KMS-11 (cell line): Measurements from ENCODE around the gene TRPV3.
A peak's percentile ranks its signal among the peaks of the same experiment; 100 is the strongest.
"Not testable (repeated sequence)": the region's sequence is repeated elsewhere in the genome, so short reads cannot be mapped to it uniquely, and the experiment has no call there.

Experiments
- H2AFZ ChIP-seq: fragments of 200-600 bp; sonication (generic); 2 replicates; pipeline ENCODE4 v1.6.1; 2016; ENCODE audit warnings: antibody characterized with exemption, mixed run types, low read depth
- H3K27ac ChIP-seq: fragments of 200-600 bp; sonication (generic); 2 replicates; pipeline ENCODE4 v1.6.1; 2016; ENCODE audit warnings: mild to moderate bottlenecking, mixed run types
- H3K27me3 ChIP-seq: fragments of 200-600 bp; sonication (generic); 2 replicates; pipeline ENCODE4 v1.6.1; 2017; ENCODE audit warnings: mild to moderate bottlenecking, low read depth, mixed run types, moderate library complexity; ENCODE audit not compliant: insufficient read depth
- H3K36me3 ChIP-seq: fragments of 200-600 bp; sonication (generic); 2 replicates; pipeline ENCODE4 v1.6.1; 2017; ENCODE audit warnings: mild to moderate bottlenecking, mixed run types; ENCODE audit not compliant: insufficient read depth
- H3K4me1 ChIP-seq: fragments of 200-600 bp; sonication (generic); 2 replicates; pipeline ENCODE4 v1.6.1; 2016; ENCODE audit warnings: mild to moderate bottlenecking, low read depth, mixed run types; ENCODE audit not compliant: poor library complexity, severe bottlenecking
- H3K4me2 ChIP-seq: fragments of 200-600 bp; sonication (generic); 2 replicates; pipeline ENCODE4 v1.7.0; 2016; ENCODE audit warnings: mild to moderate bottlenecking, mixed run types
- H3K4me3 ChIP-seq: fragments of 200-600 bp; sonication (generic); IDR thresholded peaks from 2 replicates; pipeline ENCODE4 v1.6.1; 2017; ENCODE audit warnings: low read depth, low read length, mixed read lengths; ENCODE audit not compliant: insufficient read depth
- H3K79me2 ChIP-seq: fragments of 200-600 bp; sonication (generic); 2 replicates; pipeline ENCODE4 v1.6.1; 2016; ENCODE audit warnings: low read depth, mixed run types; ENCODE audit not compliant: insufficient read depth
- H3K9ac ChIP-seq: fragments of 200-600 bp; sonication (generic); 2 replicates; pipeline ENCODE4 v1.6.1; 2016; ENCODE audit warnings: mild to moderate bottlenecking, mixed run types
- H4K20me1 ChIP-seq: fragments of 200-600 bp; sonication (generic); 2 replicates; pipeline ENCODE4 v1.6.1; 2016; ENCODE audit warnings: mild to moderate bottlenecking, mixed run types; ENCODE audit not compliant: insufficient read depth
- CTCF ChIP-seq: fragments of 200-600 bp; sonication (generic); conservative IDR thresholded peaks from 2 replicates; pipeline ENCODE4 v1.6.1; 2017; ENCODE audit warnings: low read depth, mild to moderate bottlenecking, antibody characterized with exemption, low read length, moderate library complexity, mixed read lengths

The TRPV3 gene

GRCh38 chr17:3565143-3565542 lies 7.5 kb upstream of the TRPV3 start:
- no peak overlapping the region for H3K4me2 ChIP-seq
- H3K27me3 ChIP-seq: no peaks in the 10 kb centered on the region
- no peak for TF ChIP-seq CTCF
- no peaks in the 10 kb centered on the region for H3K36me3 ChIP-seq
- H3K4me3 ChIP-seq: no peak overlapping the region
- H2AFZ ChIP-seq: no peak overlapping the region
- H4K20me1 ChIP-seq: no peaks in the 10 kb centered on the region
- peaks cover 10% of the 10 kb centered on the region for H3K4me1 ChIP-seq
- H3K9ac ChIP-seq: no peak overlapping the region
- H3K79me2 ChIP-seq: no peaks in the 10 kb centered on the region
- no peak overlapping the region for H3K27ac ChIP-seq

- not testable (repeated sequence) for H3K36me3 ChIP-seq, H3K27me3 ChIP-seq, H3K27ac ChIP-seq, H3K9ac ChIP-seq, H3K4me2 ChIP-seq, H3K4me3 ChIP-seq, H4K20me1 ChIP-seq, H3K79me2 ChIP-seq, H2AFZ ChIP-seq
- H3K4me1 ChIP-seq: peaks cover 14% of the 10 kb centered on the region
Measured at GRCh38 chr17:3564241-3564640, 6.6 kb upstream of the TRPV3 start.

- no peaks in the 10 kb centered on the region for H3K79me2 ChIP-seq
- peaks cover 27% of the 10 kb centered on the region for H3K4me1 ChIP-seq
- no peak overlapping the region for H3K4me3 ChIP-seq
- H3K27me3 ChIP-seq: no peaks in the 10 kb centered on the region
- H3K4me2 ChIP-seq: peak overlapping the region; percentile 71
- no peaks in the 10 kb centered on the region for H4K20me1 ChIP-seq
- H2AFZ ChIP-seq: peak overlapping the region; percentile 71
- H3K36me3 ChIP-seq: no peaks in the 10 kb centered on the region
- peak overlapping the region; percentile 55; the same call in 1 of the 2 replicates for H3K9ac ChIP-seq
- H3K27ac ChIP-seq: peak overlapping the region; percentile 76
- no peak for TF ChIP-seq CTCF
Measured at GRCh38 chr17:3559270-3559645, 1.6 kb upstream of the TRPV3 start.

- H3K4me2 ChIP-seq: peak overlapping the region; percentile 71
- H3K4me3 ChIP-seq: no peak overlapping the region
- H3K79me2 ChIP-seq: no peaks in the 10 kb centered on the region
- H3K36me3 ChIP-seq: no peaks in the 10 kb centered on the region
- H3K4me1 ChIP-seq: peaks cover 27% of the 10 kb centered on the region
- peak overlapping the region; percentile 71 for H2AFZ ChIP-seq
- H4K20me1 ChIP-seq: no peaks in the 10 kb centered on the region
- TF ChIP-seq CTCF: no peak
- H3K27me3 ChIP-seq: no peaks in the 10 kb centered on the region
- peak overlapping the region; percentile 76 for H3K27ac ChIP-seq
- peak overlapping the region; percentile 55; the same call in 1 of the 2 replicates for H3K9ac ChIP-seq
Measured at GRCh38 chr17:3558603-3559269, 1.1 kb upstream of the TRPV3 start.
